Measurements from ENCODE around the gene CHRNA9. TPM values are rescaled to one million over a fixed set of nuclear protein-coding genes. Genes with fewer than 3 reads are reported as not detected.
A peak's percentile ranks its signal among the peaks of the same experiment; 100 is the strongest.

Gene CHRNA9
- polyA plus RNA-seq, 1 of the 3 experiments (the other 2 are of a cell fraction): 0.05 TPM

DNA sequence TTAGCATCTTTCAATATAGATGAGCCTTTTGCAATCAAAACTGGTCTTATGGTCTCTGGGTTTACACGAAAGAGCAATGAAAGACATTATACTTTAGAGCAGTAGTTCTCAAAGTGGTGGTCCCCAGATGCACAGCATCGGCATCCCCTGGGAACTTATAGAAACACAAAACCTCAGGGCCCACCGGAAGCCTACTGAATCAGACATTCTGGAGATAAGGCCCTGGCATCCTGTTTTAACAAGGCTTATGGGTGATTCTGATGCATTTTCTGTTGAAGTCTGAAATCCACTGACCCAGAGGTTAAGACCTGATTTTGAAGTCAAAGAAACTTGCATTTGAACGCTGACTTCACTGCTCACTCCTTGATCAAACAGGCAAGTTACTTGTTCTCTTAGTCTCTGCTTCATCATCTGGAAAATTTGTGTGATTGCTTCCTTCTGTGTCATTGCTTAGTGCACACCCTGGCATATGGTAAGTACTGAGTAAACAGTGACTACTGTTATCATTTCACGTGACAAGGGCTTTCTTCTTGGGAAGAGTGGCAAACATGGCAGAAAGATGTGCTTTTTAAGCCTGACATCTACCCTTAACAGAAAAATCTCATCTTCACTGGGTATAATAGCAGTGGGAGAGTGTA is 14.5 kb downstream of the CHRNA9 start:
- H3K4me2 ChIP-seq: no peak overlapping the region
- no peaks in the 10 kb centered on the region for H3K27me3 ChIP-seq (ENCODE audit: insufficient read depth)
- ChIA-PET CTCF (no interaction called here), POLR2A (no interaction called here)
- 70% methylated on average over 3 of the region's 5 CpGs for WGBS (ENCODE audit: low lambda C conversion rate)
- H3K9me3 ChIP-seq: no peaks in the 10 kb centered on the region
- no peaks in the 10 kb centered on the region for H4K20me1 ChIP-seq (ENCODE audit: insufficient read depth)
- no peak overlapping the region for H3K4me3 ChIP-seq (ENCODE audit: low read depth in 2 of 2, low read length in 1 of 2)
- H3F3A ChIP-seq (replicated peaks; ENCODE audit: insufficient read depth): no peaks in the 10 kb centered on the region
- TF ChIP-seq CHD2 (IDR thresholded peaks at IDR 0.05; ENCODE audit: low read length, partially characterized antibody) (no peak), GABPA (IDR thresholded peaks at IDR 0.05; ENCODE audit: low read depth) (no peak), TAF1 (IDR thresholded peaks at IDR 0.05; ENCODE audit: borderline replicate concordance, low read depth, low read length) (no peak), MEF2A (IDR thresholded peaks at IDR 0.05; ENCODE audit: borderline replicate concordance, low read depth) (no peak), TEAD4 (IDR thresholded peaks at IDR 0.05; ENCODE audit: borderline replicate concordance, insufficient read depth) (no peak), EP300 (IDR thresholded peaks at IDR 0.05; ENCODE audit: borderline replicate concordance in 1 of 2, low read depth in 1 of 2, low read length in 1 of 2) (no peak), MXI1 (IDR thresholded peaks at IDR 0.05; ENCODE audit: low read depth, low read length) (no peak), SIN3A (IDR thresholded peaks at IDR 0.05; ENCODE audit: borderline replicate concordance, low read depth, low read length) (no peak), TCF12 (IDR thresholded peaks at IDR 0.05) (no peak), YY1 (IDR thresholded peaks at IDR 0.05; ENCODE audit: low read depth) (no peak), RXRA (IDR thresholded peaks at IDR 0.05; ENCODE audit: borderline replicate concordance, low read depth) (no peak)
- TF ChIP-seq, protein P1, sequence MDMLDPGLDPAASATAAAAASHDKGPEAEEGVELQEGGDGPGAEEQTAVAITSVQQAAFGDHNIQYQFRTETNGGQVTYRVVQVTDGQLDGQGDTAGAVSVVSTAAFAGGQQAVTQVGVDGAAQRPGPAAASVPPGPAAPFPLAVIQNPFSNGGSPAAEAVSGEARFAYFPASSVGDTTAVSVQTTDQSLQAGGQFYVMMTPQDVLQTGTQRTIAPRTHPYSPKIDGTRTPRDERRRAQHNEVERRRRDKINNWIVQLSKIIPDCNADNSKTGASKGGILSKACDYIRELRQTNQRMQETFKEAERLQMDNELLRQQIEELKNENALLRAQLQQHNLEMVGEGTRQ (IDR thresholded peaks at IDR 0.05; ENCODE audit: borderline replicate concordance, low read depth, low read length): no peak
- TF ChIP-seq, protein P2, sequence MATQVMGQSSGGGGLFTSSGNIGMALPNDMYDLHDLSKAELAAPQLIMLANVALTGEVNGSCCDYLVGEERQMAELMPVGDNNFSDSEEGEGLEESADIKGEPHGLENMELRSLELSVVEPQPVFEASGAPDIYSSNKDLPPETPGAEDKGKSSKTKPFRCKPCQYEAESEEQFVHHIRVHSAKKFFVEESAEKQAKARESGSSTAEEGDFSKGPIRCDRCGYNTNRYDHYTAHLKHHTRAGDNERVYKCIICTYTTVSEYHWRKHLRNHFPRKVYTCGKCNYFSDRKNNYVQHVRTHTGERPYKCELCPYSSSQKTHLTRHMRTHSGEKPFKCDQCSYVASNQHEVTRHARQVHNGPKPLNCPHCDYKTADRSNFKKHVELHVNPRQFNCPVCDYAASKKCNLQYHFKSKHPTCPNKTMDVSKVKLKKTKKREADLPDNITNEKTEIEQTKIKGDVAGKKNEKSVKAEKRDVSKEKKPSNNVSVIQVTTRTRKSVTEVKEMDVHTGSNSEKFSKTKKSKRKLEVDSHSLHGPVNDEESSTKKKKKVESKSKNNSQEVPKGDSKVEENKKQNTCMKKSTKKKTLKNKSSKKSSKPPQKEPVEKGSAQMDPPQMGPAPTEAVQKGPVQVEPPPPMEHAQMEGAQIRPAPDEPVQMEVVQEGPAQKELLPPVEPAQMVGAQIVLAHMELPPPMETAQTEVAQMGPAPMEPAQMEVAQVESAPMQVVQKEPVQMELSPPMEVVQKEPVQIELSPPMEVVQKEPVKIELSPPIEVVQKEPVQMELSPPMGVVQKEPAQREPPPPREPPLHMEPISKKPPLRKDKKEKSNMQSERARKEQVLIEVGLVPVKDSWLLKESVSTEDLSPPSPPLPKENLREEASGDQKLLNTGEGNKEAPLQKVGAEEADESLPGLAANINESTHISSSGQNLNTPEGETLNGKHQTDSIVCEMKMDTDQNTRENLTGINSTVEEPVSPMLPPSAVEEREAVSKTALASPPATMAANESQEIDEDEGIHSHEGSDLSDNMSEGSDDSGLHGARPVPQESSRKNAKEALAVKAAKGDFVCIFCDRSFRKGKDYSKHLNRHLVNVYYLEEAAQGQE (IDR thresholded peaks at IDR 0.05; ENCODE audit: low read depth, low read length): no peak
- TF ChIP-seq, protein P3, sequence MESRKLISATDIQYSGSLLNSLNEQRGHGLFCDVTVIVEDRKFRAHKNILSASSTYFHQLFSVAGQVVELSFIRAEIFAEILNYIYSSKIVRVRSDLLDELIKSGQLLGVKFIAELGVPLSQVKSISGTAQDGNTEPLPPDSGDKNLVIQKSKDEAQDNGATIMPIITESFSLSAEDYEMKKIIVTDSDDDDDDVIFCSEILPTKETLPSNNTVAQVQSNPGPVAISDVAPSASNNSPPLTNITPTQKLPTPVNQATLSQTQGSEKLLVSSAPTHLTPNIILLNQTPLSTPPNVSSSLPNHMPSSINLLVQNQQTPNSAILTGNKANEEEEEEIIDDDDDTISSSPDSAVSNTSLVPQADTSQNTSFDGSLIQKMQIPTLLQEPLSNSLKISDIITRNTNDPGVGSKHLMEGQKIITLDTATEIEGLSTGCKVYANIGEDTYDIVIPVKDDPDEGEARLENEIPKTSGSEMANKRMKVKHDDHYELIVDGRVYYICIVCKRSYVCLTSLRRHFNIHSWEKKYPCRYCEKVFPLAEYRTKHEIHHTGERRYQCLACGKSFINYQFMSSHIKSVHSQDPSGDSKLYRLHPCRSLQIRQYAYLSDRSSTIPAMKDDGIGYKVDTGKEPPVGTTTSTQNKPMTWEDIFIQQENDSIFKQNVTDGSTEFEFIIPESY (IDR thresholded peaks at IDR 0.05; ENCODE audit: borderline replicate concordance, low read depth): no peak
- TF ChIP-seq, protein P4, sequence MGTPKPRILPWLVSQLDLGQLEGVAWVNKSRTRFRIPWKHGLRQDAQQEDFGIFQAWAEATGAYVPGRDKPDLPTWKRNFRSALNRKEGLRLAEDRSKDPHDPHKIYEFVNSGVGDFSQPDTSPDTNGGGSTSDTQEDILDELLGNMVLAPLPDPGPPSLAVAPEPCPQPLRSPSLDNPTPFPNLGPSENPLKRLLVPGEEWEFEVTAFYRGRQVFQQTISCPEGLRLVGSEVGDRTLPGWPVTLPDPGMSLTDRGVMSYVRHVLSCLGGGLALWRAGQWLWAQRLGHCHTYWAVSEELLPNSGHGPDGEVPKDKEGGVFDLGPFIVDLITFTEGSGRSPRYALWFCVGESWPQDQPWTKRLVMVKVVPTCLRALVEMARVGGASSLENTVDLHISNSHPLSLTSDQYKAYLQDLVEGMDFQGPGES (IDR thresholded peaks at IDR 0.05; ENCODE audit: low read depth, low read length): no peak
- TF ChIP-seq, protein P5, sequence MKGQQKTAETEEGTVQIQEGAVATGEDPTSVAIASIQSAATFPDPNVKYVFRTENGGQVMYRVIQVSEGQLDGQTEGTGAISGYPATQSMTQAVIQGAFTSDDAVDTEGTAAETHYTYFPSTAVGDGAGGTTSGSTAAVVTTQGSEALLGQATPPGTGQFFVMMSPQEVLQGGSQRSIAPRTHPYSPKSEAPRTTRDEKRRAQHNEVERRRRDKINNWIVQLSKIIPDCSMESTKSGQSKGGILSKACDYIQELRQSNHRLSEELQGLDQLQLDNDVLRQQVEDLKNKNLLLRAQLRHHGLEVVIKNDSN (IDR thresholded peaks at IDR 0.05; ENCODE audit: borderline replicate concordance, low read depth): no peak
- H3K4me1 ChIP-seq (ENCODE audit: control insufficient read depth in 1 of 2, insufficient read depth in 2 of 2, low read depth in 1 of 2, low read length in 1 of 2): no peaks in the 10 kb centered on the region
- no peak overlapping the region for H3K27ac ChIP-seq (ENCODE audit: low read depth in 2 of 2, low read length in 1 of 2)
- peak overlapping the region; percentile 32; the same call in 1 of the 2 replicates for H2AFZ ChIP-seq (ENCODE audit: low read depth)
- H3K9ac ChIP-seq: no peak overlapping the region
- H3K36me3 ChIP-seq (replicated peaks in 1 of 2; ENCODE audit: control insufficient read depth in 1 of 2, insufficient read depth in 2 of 2, low read length in 1 of 2): no peaks in the 10 kb centered on the region
- no peaks in the 10 kb centered on the region for H3K79me2 ChIP-seq (ENCODE audit: insufficient read depth)
- no peak for DNase-seq
- no peaks in the 10 kb centered on the region for H3K9me2 ChIP-seq
